Measurements from ENCODE around the gene ASIC2.
"Not testable (repeated sequence)": the region's sequence is repeated elsewhere in the genome, so short reads cannot be mapped to it uniquely, and the experiment has no call there.

The ASIC2 gene

GRCh38 chr17:32985050-32985756 is 307.9 kb downstream of the ASIC2 start:
- CTCF ChIA-PET: interaction anchor here (1.1 kb wide), 1 partner anchor 13 kb away, joined by 6 read pairs; no protein-coding TSS in a partner anchor
- no peak for TF ChIP-seq CTCF (IDR thresholded peaks at IDR 0.05; ENCODE audit: insufficient read depth, low read length, missing control alignments)
- no peak for DNase-seq (ENCODE audit: low read depth, low spot score)
- H3K4me3 ChIP-seq (ENCODE audit: low read depth, low read length): no peak overlapping the region
- POLR2A ChIA-PET: no interaction called here

GRCh38 chr17:32981611-32982010 is 311.5 kb downstream of the ASIC2 start:
- POLR2A ChIA-PET; CTCF ChIA-PET; DNase-seq (ENCODE audit: low read depth, low spot score); H3K4me3 ChIP-seq (ENCODE audit: low read depth, low read length): not testable (repeated sequence)

DNA sequence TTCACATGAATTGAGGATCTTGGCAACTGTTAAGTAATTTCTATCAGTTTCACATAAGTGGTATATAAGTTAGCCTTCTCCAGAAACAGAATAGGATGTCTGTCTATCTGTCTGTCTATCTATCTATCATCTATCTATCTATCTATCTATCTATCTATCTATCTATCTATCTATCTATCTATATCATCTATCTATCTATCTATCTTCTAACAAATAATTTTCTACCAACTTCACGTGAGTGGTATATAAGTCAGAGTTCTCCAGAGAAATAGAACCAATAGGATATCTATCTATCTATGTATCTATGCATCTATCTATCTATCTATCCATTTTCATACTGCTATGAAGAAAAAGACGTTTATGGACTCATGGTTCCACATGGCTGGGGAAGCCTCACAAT is 312.9 kb downstream of the ASIC2 start:
- H3K4me3 ChIP-seq (ENCODE audit: low read depth, low read length): no peak overlapping the region
- ChIA-PET POLR2A (no interaction called here), CTCF (no interaction called here)
- no peak for DNase-seq (ENCODE audit: low read depth, low spot score)
- no peak for TF ChIP-seq CTCF (IDR thresholded peaks at IDR 0.05; ENCODE audit: insufficient read depth, low read length, missing control alignments)

- no peak overlapping the region for H3K4me3 ChIP-seq (ENCODE audit: low read depth, low read length)
- POLR2A ChIA-PET: no interaction called here
- DNase-seq (ENCODE audit: low read depth, low spot score): no peak
- no peak for TF ChIP-seq CTCF (IDR thresholded peaks at IDR 0.05; ENCODE audit: insufficient read depth, low read length, missing control alignments)
- CTCF ChIA-PET: interaction anchor here (1.0 kb wide), 1 partner anchor 40 kb away, joined by 3 read pairs; no protein-coding TSS in a partner anchor
Measured at GRCh38 chr17:32976605-32977004, 316.5 kb downstream of the ASIC2 start.

DNA sequence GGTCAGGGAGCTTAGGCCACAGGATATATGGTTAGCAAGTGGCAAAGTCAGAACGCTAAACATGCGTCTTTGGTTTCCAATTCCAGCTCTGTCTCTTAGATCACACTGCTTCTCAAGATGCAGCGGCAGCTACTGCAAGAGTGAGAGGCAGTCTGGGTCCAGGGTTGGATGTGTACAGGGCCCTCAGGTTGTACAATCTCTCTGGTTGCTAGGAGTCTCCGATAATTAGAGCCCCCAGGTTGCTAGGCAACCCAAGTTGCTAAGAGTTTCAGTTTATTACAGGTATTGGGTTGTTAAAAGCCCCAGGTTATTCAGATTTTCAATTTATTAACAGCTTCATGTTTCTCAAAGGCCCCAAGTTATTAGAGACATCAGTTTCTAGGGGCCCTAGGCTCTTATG is 317.0 kb downstream of the ASIC2 start:
- no peak for DNase-seq (ENCODE audit: low read depth, low spot score)
- H3K4me3 ChIP-seq (ENCODE audit: low read depth, low read length): no peak overlapping the region
- ChIA-PET CTCF (interaction anchor here (1.0 kb wide), 1 partner anchor 39 kb away, joined by 3 read pairs; no protein-coding TSS in a partner anchor), POLR2A (no interaction called here)
- TF ChIP-seq CTCF (IDR thresholded peaks at IDR 0.05; ENCODE audit: insufficient read depth, low read length, missing control alignments): no peak

DNA sequence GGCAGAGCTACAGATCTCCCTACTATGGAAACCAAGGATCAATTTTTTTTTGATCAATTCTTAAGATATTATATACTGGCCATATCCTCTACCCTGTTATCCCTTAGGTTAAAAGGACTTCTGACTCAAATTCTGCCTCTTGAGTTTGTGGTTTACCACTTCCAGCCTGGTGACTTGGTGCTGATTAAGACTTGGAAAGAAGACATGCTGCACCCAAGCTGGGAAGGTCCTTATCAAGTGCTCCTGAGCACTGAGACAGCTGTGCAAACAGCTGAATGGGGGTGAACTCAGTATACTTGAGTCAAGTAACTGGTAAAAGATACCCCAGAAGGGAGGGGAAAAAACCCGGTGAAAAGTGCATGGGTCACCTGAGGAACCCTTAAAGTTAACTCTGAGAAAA is 321.9 kb downstream of the ASIC2 start:
- ChIA-PET POLR2A (no interaction called here), CTCF (interaction anchor here (1.3 kb wide), 1 partner anchor 15 kb away, joined by 4 read pairs; no protein-coding TSS in a partner anchor)
- no peak overlapping the region for H3K4me3 ChIP-seq (ENCODE audit: low read depth, low read length)
- TF ChIP-seq CTCF (IDR thresholded peaks at IDR 0.05; ENCODE audit: insufficient read depth, low read length, missing control alignments): no peak
- DNase-seq (ENCODE audit: low read depth, low spot score): no peak

DNA sequence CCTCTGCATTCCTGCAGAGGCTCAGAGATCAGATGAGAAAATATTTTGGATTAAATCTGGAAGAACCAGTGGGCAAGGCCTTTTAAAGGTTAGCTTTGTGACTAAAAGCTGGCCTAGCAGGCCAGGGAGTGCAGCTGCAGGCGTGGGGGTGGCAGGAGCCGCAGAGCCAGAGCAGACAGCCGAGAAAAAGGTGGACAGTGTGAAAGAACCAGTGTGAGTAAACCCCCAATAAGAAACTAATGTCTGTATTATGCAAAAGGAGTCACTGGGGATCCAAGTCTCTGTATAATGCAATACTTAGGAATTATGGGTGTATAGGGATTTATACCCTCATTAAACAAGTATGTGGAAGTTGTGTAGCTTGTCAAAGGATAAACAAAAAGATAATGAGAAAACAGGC is 322.8 kb downstream of the ASIC2 start:
- no peak for TF ChIP-seq CTCF (IDR thresholded peaks at IDR 0.05; ENCODE audit: insufficient read depth, low read length, missing control alignments)
- no peak overlapping the region for H3K4me3 ChIP-seq (ENCODE audit: low read depth, low read length)
- ChIA-PET CTCF (no interaction called here), POLR2A (no interaction called here)
- DNase-seq (ENCODE audit: low read depth, low spot score): no peak

GRCh38 chr17:32969231-32969630 is 323.9 kb downstream of the ASIC2 start:
- CTCF ChIA-PET; DNase-seq (ENCODE audit: low read depth, low spot score); H3K4me3 ChIP-seq (ENCODE audit: low read depth, low read length); POLR2A ChIA-PET: not testable (repeated sequence)
